B cell (primary cell): ENCODE data around the gene MIA3. TPM values are rescaled to one million over a fixed set of nuclear protein-coding genes. Genes with fewer than 3 reads are reported as not detected.
A peak's percentile ranks its signal among the peaks of the same experiment; 100 is the strongest.

Source experiments
- ATAC-seq: fragments of 200-7000 bp; cut with Tn5 transposase; one replicate; pipeline ENCODE4 v1.10.0; 2021; ENCODE audit warnings: low read depth, mild to moderate bottlenecking, moderate number of reproducible peaks, moderate library complexity
- CTCF ChIA-PET: fragments of 350-600 bp; sonication (Branson Sonifier 250); formaldehyde crosslinking; loops from one replicate; lab custom pipeline; 2021; ENCODE audit warnings: antibody characterized with exemption, inconsistent platforms; lab: Charles Lee
- POLR2A ChIA-PET: fragments of 350-600 bp; sonication (Branson Sonifier 250); formaldehyde crosslinking; loops from one replicate; lab custom pipeline; 2021; ENCODE audit warnings: antibody characterized with exemption; lab: Charles Lee
- DNase-seq: peaks from one replicate; pipeline ENCODE4 v3.0.0; 2013
- H2AFZ ChIP-seq: 2 replicates; pipeline ENCODE4 v1.6.1; 2012; ENCODE audit warnings: mild to moderate bottlenecking, low read depth, low read length; ENCODE audit not compliant: insufficient read depth, poor library complexity, severe bottlenecking
- H3K27ac ChIP-seq, 2 donors: 1 replicate in 1 of 2; 2 replicates in 1 of 2; pipeline ENCODE4 v1.5.1; 2012 to 2013; ENCODE audit warnings: low read length in 2 of 2, mild to moderate bottlenecking in 2 of 2, moderate library complexity in 1 of 2
- H3K27me3 ChIP-seq, 4 experiments: fragments of 200-600 bp in 1 of 4; sonication (generic) in 1 of 4; replicated peaks in 1 of 4; 1 replicate in 2 of 4; 2 replicates in 2 of 4; pipeline versions ENCODE4 v1.6.1 to v1.7.0; 2013 to 2016; ENCODE audit warnings: low read length in 3 of 4, mild to moderate bottlenecking in 2 of 4, mixed read lengths in 1 of 4, moderate library complexity in 1 of 4; ENCODE audit not compliant: insufficient read depth in 4 of 4, control insufficient read depth in 3 of 4; ENCODE audit errors: control extremely low read depth in 1 of 4
- H3K36me3 ChIP-seq, 2 experiments: replicated peaks in 1 of 2; 1 replicate in 1 of 2; 2 replicates in 1 of 2; pipeline versions ENCODE4 v1.6.1 to v1.7.1; 2013; ENCODE audit warnings: low read length in 1 of 2; ENCODE audit not compliant: insufficient read depth in 2 of 2, control insufficient read depth in 1 of 2; ENCODE audit errors: control extremely low read depth in 1 of 2, extremely low read depth in 1 of 2
- H3K4me1 ChIP-seq, 2 donors: fragments of 200-600 bp in 1 of 2; sonication (generic) in 1 of 2; 1 replicate in 1 of 2; 2 replicates in 1 of 2; pipeline versions ENCODE4 v1.5.1 to v1.6.1; 2013 to 2017; ENCODE audit warnings: low read length in 2 of 2; ENCODE audit not compliant: control insufficient read depth in 2 of 2, insufficient read depth in 2 of 2
- H3K4me2 ChIP-seq: replicated peaks from 2 replicates; pipeline ENCODE3; 2012; ENCODE audit warnings: mild to moderate bottlenecking, low read depth, low read length; ENCODE audit not compliant: poor library complexity, severe bottlenecking
- H3K4me3 ChIP-seq, 5 experiments: fragments of 200-600 bp in 1 of 5; sonication (generic) in 1 of 5; 1 replicate in 3 of 5; 2 replicates in 2 of 5; pipeline versions ENCODE4 v1.5.1 to v1.7.0; 2011 to 2016; ENCODE audit warnings: low read length in 4 of 5, mild to moderate bottlenecking in 4 of 5, low read depth in 2 of 5, control low read depth in 1 of 5, moderate library complexity in 1 of 5; ENCODE audit not compliant: insufficient read depth in 1 of 5; ENCODE audit errors: control extremely low read depth in 1 of 5, extremely low read depth in 1 of 5
- H3K79me2 ChIP-seq: fragments of 200-600 bp; sonication (generic); one replicate; pipeline ENCODE4 v1.6.0; 2016; ENCODE audit warnings: low read length; ENCODE audit not compliant: control insufficient read depth, insufficient read depth
- H3K9ac ChIP-seq: fragments of 200-600 bp; sonication (generic); 2 replicates; pipeline ENCODE4 v1.6.1; 2017; ENCODE audit warnings: mild to moderate bottlenecking, low read length, moderate library complexity
- H3K9me3 ChIP-seq, 3 donors: one replicate each; pipeline versions ENCODE4 v1.6.1 to v1.7.1; 2013; ENCODE audit warnings: low read length in 2 of 3; ENCODE audit not compliant: control insufficient read depth in 2 of 3, insufficient read depth in 1 of 3; ENCODE audit errors: control extremely low read depth in 1 of 3
- H4K20me1 ChIP-seq: 2 replicates; pipeline ENCODE4 v1.6.0; 2012; ENCODE audit warnings: mild to moderate bottlenecking, low read length; ENCODE audit not compliant: insufficient read depth, control insufficient read depth, poor library complexity, severe bottlenecking
- H3K27ac Mint-ChIP-seq: one replicate; pipeline ENCODE4 v1.8.0; 2021; ENCODE audit warnings: mixed read lengths
- H3K27me3 Mint-ChIP-seq: one replicate; pipeline ENCODE4 v1.8.0; 2021; ENCODE audit warnings: mixed read lengths
- H3K4me1 Mint-ChIP-seq: one replicate; pipeline ENCODE4 v1.8.0; 2021; ENCODE audit warnings: mixed read lengths
- H3K4me3 Mint-ChIP-seq: one replicate; pipeline ENCODE4 v1.8.0; 2021; ENCODE audit warnings: mixed read lengths
- H3K9me3 Mint-ChIP-seq: one replicate; pipeline ENCODE4 v1.8.0; 2022; ENCODE audit warnings: mixed read lengths; ENCODE audit not compliant: insufficient read depth
- CTCF ChIP-seq: fragments of 200-600 bp; IDR thresholded peaks from one replicate; pipeline ENCODE4 v1.8.0; 2022; ENCODE audit warnings: antibody characterized with exemption, mild to moderate bottlenecking
- EZH2 ChIP-seq: IDR thresholded peaks from 2 replicates; pipeline ENCODE4 v1.6.1; 2012; ENCODE audit warnings: borderline replicate concordance, low read depth, mild to moderate bottlenecking, moderate library complexity, low read length; ENCODE audit not compliant: insufficient read depth, poor library complexity, severe bottlenecking
- WGBS: methylation state at CpG from one replicate; pipeline ENCODE4 v1.1.5; 2013; ENCODE audit warnings: missing lambda C conversion rate; ENCODE audit not compliant: insufficient coverage; 5-methylcytosine and 5-hydroxymethylcytosine counted together
- intact Hi-C: fragments of 100-400 bp; cut with micrococcal nuclease; formaldehyde crosslinking; loops from one replicate; pipeline ENCODE4 v1.10.0; 2022
- polyA plus RNA-seq: library from polyadenylated mRNA; depleted of rRNA; stranded (reverse); fragments of >200 nt; gene quantifications from 2 replicates; pipeline ENCODE4 v1.2.3, GENCODE V29; 2012
- total RNA-seq, 2 donors: library from RNA; stranded (reverse); fragments of 120-200 nt in 1 of 2; gene quantifications; 1 replicate in 1 of 2; 2 replicates in 1 of 2; pipeline versions ENCODE4 v1.2.3 to v1.2.4, GENCODE V29; 2013 to 2022

Gene MIA3
- total and polyA plus RNA-seq, 2 donors (not counting 1 experiment from before 2014, with no cell fraction given): 69.2 to 109 TPM

DNA sequence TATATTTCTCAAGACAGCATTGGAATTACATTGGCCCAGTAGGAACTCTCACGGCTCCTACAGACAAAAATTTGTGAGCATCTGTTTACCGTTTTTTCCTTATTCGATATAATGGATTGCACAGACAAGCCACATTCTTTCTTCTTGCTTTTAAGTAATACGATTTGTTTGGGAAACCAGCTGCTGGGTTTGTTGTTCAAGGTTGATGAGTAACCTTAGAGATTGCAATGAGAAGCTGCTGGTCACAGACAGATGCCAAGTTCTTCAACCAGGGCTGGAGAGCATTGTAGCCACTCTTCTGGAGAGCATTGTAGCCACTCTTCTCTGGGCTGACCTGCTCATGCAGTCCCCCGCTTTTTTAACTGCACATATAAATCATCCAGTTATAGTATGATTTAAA, 1.4 kb upstream of the MIA3 start:
- Mint-ChIP-seq H3K4me3 (peak overlapping the region; percentile 96), H3K27me3 (peaks cover 19% of the 10 kb centered on the region), H3K4me1 (peaks cover 29% of the 10 kb centered on the region), H3K27ac (no peak overlapping the region), H3K9me3 (no peaks in the 10 kb centered on the region)
- WGBS: no CpG with 5 or more reads among the region's 5 CpGs
- no peaks in the 10 kb centered on the region for H4K20me1 ChIP-seq
- ATAC-seq (no peak), DNase-seq (no peak)
- intact Hi-C loops: no loop called here
- POLR2A ChIA-PET: interaction anchor here (0.6 to 1.0 kb wide), 2 partner anchors 28 to 94 kb away, joined by 3 to 6 read pairs; no protein-coding TSS in a partner anchor
- H3K27me3 ChIP-seq: peaks cover 0 to 15% (median 6%) of the 10 kb centered on the region in 4 experiments
- H3K36me3 ChIP-seq: peaks cover 0 to 3% of the 10 kb centered on the region in 2 experiments
- no peaks in the 10 kb centered on the region for H3K9me3 ChIP-seq
- H3K4me2 ChIP-seq: no peak overlapping the region
- no peak for TF ChIP-seq EZH2
- no peak for TF ChIP-seq CTCF
- H3K4me3 ChIP-seq: no peak overlapping the region
- H2AFZ ChIP-seq: peak overlapping the region; percentile 98
- peaks cover 10% of the 10 kb centered on the region for H3K79me2 ChIP-seq
- H3K4me1 ChIP-seq: peaks cover 17 to 18% of the 10 kb centered on the region in 2 donors
- no peak overlapping the region for H3K27ac ChIP-seq
- CTCF ChIA-PET: interaction anchor here (0.9 kb wide), 1 partner anchor 18 kb away, joined by 4 read pairs; no protein-coding TSS in a partner anchor
- H3K9ac ChIP-seq: no peak overlapping the region

GRCh38 chr1:222617367-222617951, 438 bp upstream of the MIA3 start:
- ATAC-seq: peak; percentile 90
- Histone ChIP-seq H3K9ac (peak overlapping the region; percentile 84), H4K20me1 (no peaks in the 10 kb centered on the region), H3K79me2 (peaks cover 16% of the 10 kb centered on the region), H3K27ac (peak overlapping the region; percentile 71 to 82), H3K27me3 (peaks cover 0 to 15% (median 6%) of the 10 kb centered on the region in 4 experiments), H2AFZ (peak overlapping the region; percentile 98), H3K4me2 (peak overlapping the region; percentile 95), H3K4me1 (peaks cover 17 to 18% of the 10 kb centered on the region in 2 donors), H3K36me3 (peaks cover 0 to 10% of the 10 kb centered on the region in 2 experiments), H3K4me3 (peak overlapping the region; percentile 6 to 91 (median 67)), H3K9me3 (no peaks in the 10 kb centered on the region)
- DNase-seq: peak; percentile 95
- intact Hi-C loops: loop anchor here (1.0 kb wide), 3 partner anchors 27 to 96 kb away; partner anchors contain the start of gene TAF1A
- peak overlapping the region; percentile 96 for H3K4me3 Mint-ChIP-seq
- H3K4me1 Mint-ChIP-seq: peaks cover 29% of the 10 kb centered on the region
- ChIA-PET POLR2A (interaction anchor here (1.0 kb wide), 1 partner anchor 27 kb away, joined by 3 read pairs; no protein-coding TSS in a partner anchor), CTCF (interaction anchor here (4.2 kb wide), 1 partner anchor 16 kb away, joined by 30 read pairs; no protein-coding TSS in a partner anchor)
- peaks cover 19% of the 10 kb centered on the region for H3K27me3 Mint-ChIP-seq
- WGBS: under 1% methylated on average over 28 of the region's 37 CpGs
- TF ChIP-seq EZH2 (no peak), CTCF (no peak)
- peak overlapping the region; percentile 95 for H3K27ac Mint-ChIP-seq
- no peaks in the 10 kb centered on the region for H3K9me3 Mint-ChIP-seq
